ENCODE data around the gene TRPM2. TPM values are rescaled to one million over a fixed set of nuclear protein-coding genes. Genes with fewer than 3 reads are reported as not detected.

The TRPM2 gene
- total RNA-seq, 1 experiment from 2014 or later: 28.1 TPM

DNA sequence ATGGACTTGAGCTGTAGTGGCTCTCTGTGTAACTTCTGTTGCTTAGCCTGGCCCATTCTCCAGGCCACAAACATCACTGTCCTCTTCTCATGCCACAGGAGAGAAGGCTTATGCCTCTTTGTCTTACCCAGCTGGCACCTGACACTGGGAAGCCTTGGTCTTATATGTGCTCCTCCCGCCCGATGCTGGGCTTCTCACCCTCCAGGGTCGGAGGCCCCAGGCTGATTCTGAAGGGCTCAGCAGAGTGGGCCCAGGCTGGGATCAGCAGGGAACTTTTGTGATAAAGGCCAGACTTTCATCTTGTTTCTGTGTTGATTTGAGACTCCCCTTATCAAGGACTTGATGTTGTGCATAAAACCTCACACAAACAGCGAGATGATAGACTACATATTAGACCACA lies 29.8 kb downstream of the TRPM2 start:
- no peaks in the 10 kb centered on the region for H3K79me2 ChIP-seq (ENCODE audit: insufficient read depth, low read length)
- H3K27ac ChIP-seq (ENCODE audit: low read depth, low read length): no peak overlapping the region
- no peak overlapping the region for H3K4me3 ChIP-seq (replicated peaks in 1 of 2; ENCODE audit: low read depth in 1 of 2, low read length in 2 of 2)
- no peaks in the 10 kb centered on the region for H3K27me3 ChIP-seq (ENCODE audit: insufficient read depth, low read length)
- no peak overlapping the region for H3K4me2 ChIP-seq (ENCODE audit: low read length)
- H3K9me2 ChIP-seq (ENCODE audit: insufficient read depth): no peaks in the 10 kb centered on the region
- no peaks in the 10 kb centered on the region for H3K4me1 ChIP-seq (ENCODE audit: control insufficient read depth in 1 of 2, insufficient read depth in 2 of 2, low read length in 2 of 2)
- TF ChIP-seq SRF (IDR thresholded peaks at IDR 0.05; ENCODE audit: low read depth) (no peak), EZH2 (IDR thresholded peaks at IDR 0.05) (no peak), EZH2phosphoT487 (IDR thresholded peaks at IDR 0.05; ENCODE audit: borderline replicate concordance) (no peak), POLR2A (IDR thresholded peaks at IDR 0.05; ENCODE audit: borderline replicate concordance, extremely low read depth, insufficient read depth, insufficient read length) (no peak), CEBPB (IDR thresholded peaks at IDR 0.05; ENCODE audit: low read depth) (no peak), MAX (IDR thresholded peaks at IDR 0.05) (no peak), EGR1 (IDR thresholded peaks at IDR 0.05; ENCODE audit: low read depth) (no peak), POLR2AphosphoS5 (IDR thresholded peaks at IDR 0.05; ENCODE audit: low read depth, low read length) (no peak), ZNF274 (IDR thresholded peaks at IDR 0.05; ENCODE audit: low read depth, low read length) (no peak), CBX3 (IDR thresholded peaks at IDR 0.05; ENCODE audit: low read depth) (no peak), JUND (IDR thresholded peaks at IDR 0.05) (no peak), ZBTB33 (IDR thresholded peaks at IDR 0.05; ENCODE audit: extremely low read depth, insufficient replicate concordance, low read length) (no peak), RAD21 (IDR thresholded peaks at IDR 0.05; ENCODE audit: low read depth) (no peak), SIN3A (IDR thresholded peaks at IDR 0.05; ENCODE audit: low read depth) (no peak), CTCF (IDR thresholded peaks at IDR 0.05 in 2 of 3, conservative IDR thresholded peaks at IDR 0.05 in 1 of 3; ENCODE audit: borderline replicate concordance in 1 of 3, insufficient read depth in 1 of 3, low read depth in 2 of 3, low read length in 2 of 3) (no peak), ZFX (IDR thresholded peaks at IDR 0.05) (no peak), SP1 (IDR thresholded peaks at IDR 0.05; ENCODE audit: low read depth) (no peak), YY1 (IDR thresholded peaks at IDR 0.05; ENCODE audit: extremely low read depth, insufficient replicate concordance, low read depth, low read length) (no peak)
- TF ChIP-seq, protein P1, sequence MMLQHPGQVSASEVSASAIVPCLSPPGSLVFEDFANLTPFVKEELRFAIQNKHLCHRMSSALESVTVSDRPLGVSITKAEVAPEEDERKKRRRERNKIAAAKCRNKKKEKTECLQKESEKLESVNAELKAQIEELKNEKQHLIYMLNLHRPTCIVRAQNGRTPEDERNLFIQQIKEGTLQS (IDR thresholded peaks at IDR 0.05): no peak
- TF ChIP-seq, protein P2, sequence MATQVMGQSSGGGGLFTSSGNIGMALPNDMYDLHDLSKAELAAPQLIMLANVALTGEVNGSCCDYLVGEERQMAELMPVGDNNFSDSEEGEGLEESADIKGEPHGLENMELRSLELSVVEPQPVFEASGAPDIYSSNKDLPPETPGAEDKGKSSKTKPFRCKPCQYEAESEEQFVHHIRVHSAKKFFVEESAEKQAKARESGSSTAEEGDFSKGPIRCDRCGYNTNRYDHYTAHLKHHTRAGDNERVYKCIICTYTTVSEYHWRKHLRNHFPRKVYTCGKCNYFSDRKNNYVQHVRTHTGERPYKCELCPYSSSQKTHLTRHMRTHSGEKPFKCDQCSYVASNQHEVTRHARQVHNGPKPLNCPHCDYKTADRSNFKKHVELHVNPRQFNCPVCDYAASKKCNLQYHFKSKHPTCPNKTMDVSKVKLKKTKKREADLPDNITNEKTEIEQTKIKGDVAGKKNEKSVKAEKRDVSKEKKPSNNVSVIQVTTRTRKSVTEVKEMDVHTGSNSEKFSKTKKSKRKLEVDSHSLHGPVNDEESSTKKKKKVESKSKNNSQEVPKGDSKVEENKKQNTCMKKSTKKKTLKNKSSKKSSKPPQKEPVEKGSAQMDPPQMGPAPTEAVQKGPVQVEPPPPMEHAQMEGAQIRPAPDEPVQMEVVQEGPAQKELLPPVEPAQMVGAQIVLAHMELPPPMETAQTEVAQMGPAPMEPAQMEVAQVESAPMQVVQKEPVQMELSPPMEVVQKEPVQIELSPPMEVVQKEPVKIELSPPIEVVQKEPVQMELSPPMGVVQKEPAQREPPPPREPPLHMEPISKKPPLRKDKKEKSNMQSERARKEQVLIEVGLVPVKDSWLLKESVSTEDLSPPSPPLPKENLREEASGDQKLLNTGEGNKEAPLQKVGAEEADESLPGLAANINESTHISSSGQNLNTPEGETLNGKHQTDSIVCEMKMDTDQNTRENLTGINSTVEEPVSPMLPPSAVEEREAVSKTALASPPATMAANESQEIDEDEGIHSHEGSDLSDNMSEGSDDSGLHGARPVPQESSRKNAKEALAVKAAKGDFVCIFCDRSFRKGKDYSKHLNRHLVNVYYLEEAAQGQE (IDR thresholded peaks at IDR 0.05; ENCODE audit: low read depth): no peak
- ChIA-PET RAD21 (ENCODE audit: low non-redundant PET in 1 of 2, low total read pairs in 2 of 2, uncharacterized antibody in 2 of 2, unreplicated experiment in 2 of 2) (no interaction called here), POLR2A (no interaction called here), CTCF (no interaction called here)
- peaks cover 13 to 19% of the 10 kb centered on the region in 2 experiments for H3K9me3 ChIP-seq (ENCODE audit: control insufficient read depth in 1 of 2, insufficient read depth in 1 of 2, low read depth in 1 of 2, low read length in 2 of 2)
- no peaks in the 10 kb centered on the region for H3K36me3 ChIP-seq (ENCODE audit: control insufficient read depth in 1 of 2, insufficient read depth in 2 of 2, low read length in 2 of 2)
- no peak overlapping the region for H3K9ac ChIP-seq (ENCODE audit: low read length)
- H2AFZ ChIP-seq (ENCODE audit: low read depth, low read length, poor library complexity, severe bottlenecking): no peak overlapping the region
- DNase-seq (ENCODE audit: low read depth, low spot score) (no peak), ATAC-seq (no peak)
- no TSS peak for BruUV-seq (replicated peaks)
- H4K20me1 ChIP-seq (ENCODE audit: insufficient read depth): no peaks in the 10 kb centered on the region
- intact Hi-C loops (cut with micrococcal nuclease): no loop called here
